GM23338 (cell line): ENCODE measurements around the gene SLC1A4. TPM values are rescaled to one million over a fixed set of nuclear protein-coding genes. Genes with fewer than 3 reads are reported as not detected.

Experiments used
- ATAC-seq: fragments of 200-7000 bp; cut with Tn5 transposase; 3 replicates; pipeline ENCODE4 v1.9.1; 2020
- DNase-seq: peaks from one replicate; pipeline ENCODE4 v3.0.0-alpha.2; 2015; ENCODE audit warnings: low spot score
- H2AFZ ChIP-seq: fragments of 200-600 bp; sonication (generic); 2 replicates; pipeline ENCODE4 v1.8.0; 2016; ENCODE audit warnings: antibody characterized with exemption, mild to moderate bottlenecking, moderate library complexity
- H3F3A ChIP-seq: fragments of 200-600 bp; sonication (generic); replicated peaks from 2 replicates; pipeline ENCODE4 v1.8.0; 2017; ENCODE audit warnings: antibody characterized with exemption, mixed run types, low read depth
- H3K27ac ChIP-seq: fragments of 200-600 bp; sonication (generic); 2 replicates; pipeline ENCODE4 v1.6.1; 2016; ENCODE audit warnings: low read depth
- H3K27me3 ChIP-seq: fragments of 200-600 bp; sonication (generic); 2 replicates; pipeline ENCODE4 v1.8.0; 2016; ENCODE audit warnings: mild to moderate bottlenecking, mixed run types, moderate library complexity; ENCODE audit not compliant: insufficient read depth
- H3K36me3 ChIP-seq: fragments of 200-600 bp; sonication (generic); 2 replicates; pipeline ENCODE4 v1.8.0; 2016; ENCODE audit warnings: mild to moderate bottlenecking; ENCODE audit not compliant: insufficient read depth
- H3K4me1 ChIP-seq: fragments of 200-600 bp; sonication (generic); 2 replicates; pipeline ENCODE4 v1.8.0; 2016; ENCODE audit warnings: mild to moderate bottlenecking, moderate library complexity; ENCODE audit not compliant: insufficient read depth
- H3K4me2 ChIP-seq: fragments of 200-600 bp; sonication (generic); 2 replicates; pipeline ENCODE4 v1.7.1; 2017; ENCODE audit warnings: mixed run types
- H3K4me3 ChIP-seq: fragments of 200-600 bp; sonication (generic); 2 replicates; pipeline ENCODE4 v1.6.1; 2016; ENCODE audit warnings: mixed run types
- H3K79me2 ChIP-seq: fragments of 200-600 bp; sonication (generic); replicated peaks from 2 replicates; pipeline ENCODE4 v1.8.0; 2017; ENCODE audit warnings: mild to moderate bottlenecking; ENCODE audit not compliant: insufficient read depth
- H3K9me2 ChIP-seq: fragments of 200-600 bp; sonication (generic); 2 replicates; pipeline ENCODE4 v1.8.0; 2017; ENCODE audit not compliant: insufficient read depth
- H4K20me1 ChIP-seq: fragments of 200-600 bp; sonication (generic); replicated peaks from 2 replicates; pipeline ENCODE4 v1.8.0; 2017; ENCODE audit warnings: mild to moderate bottlenecking; ENCODE audit not compliant: insufficient read depth
- H3K27ac Mint-ChIP-seq: 2 replicates; pipeline ENCODE4 v1.8.0; 2020; ENCODE audit warnings: inconsistent platforms, mild to moderate bottlenecking, moderate library complexity, mixed read lengths
- H3K27me3 Mint-ChIP-seq: 3 replicates; pipeline ENCODE4 v1.8.0; 2022; ENCODE audit warnings: low read depth, mild to moderate bottlenecking, moderate library complexity, mixed read lengths, inconsistent platforms; ENCODE audit not compliant: insufficient read depth, poor library complexity
- H3K36me3 Mint-ChIP-seq: 3 replicates; pipeline ENCODE4 v1.8.0; 2021; ENCODE audit warnings: low read depth, mild to moderate bottlenecking, inconsistent platforms, moderate library complexity, mixed read lengths
- H3K4me1 Mint-ChIP-seq: 3 replicates; pipeline ENCODE4 v1.8.0; 2020; ENCODE audit warnings: mild to moderate bottlenecking, inconsistent platforms, mixed read lengths
- H3K4me3 Mint-ChIP-seq: 3 replicates; pipeline ENCODE4 v1.8.0; 2021; ENCODE audit warnings: moderate library complexity, mild to moderate bottlenecking, inconsistent platforms, mixed read lengths
- H3K9me3 Mint-ChIP-seq: 3 replicates; pipeline ENCODE4 v1.8.0; 2020; ENCODE audit warnings: moderate library complexity, mild to moderate bottlenecking, inconsistent platforms, mixed read lengths
- CREB1 ChIP-seq: fragments of 250-450 bp; sonication (Bioruptor Pico); IDR thresholded peaks from 2 replicates; pipeline ENCODE4 v1.5.0; 2020; ENCODE audit warnings: low read depth, mild to moderate bottlenecking, moderate library complexity
- EZH2phosphoT487 ChIP-seq: fragments of 200-600 bp; sonication (generic); IDR thresholded peaks from one replicate; pipeline ENCODE4 v1.8.1; 2018; ENCODE audit warnings: antibody characterized with exemption; ENCODE audit not compliant: unreplicated experiment
- JUNB ChIP-seq: IDR thresholded peaks from one replicate; pipeline ENCODE4 v1.6.1; 2016; ENCODE audit warnings: antibody characterized with exemption; ENCODE audit not compliant: unreplicated experiment
- NANOG ChIP-seq: IDR thresholded peaks from 2 replicates; pipeline ENCODE4 v1.6.1; 2016; ENCODE audit warnings: antibody characterized with exemption, borderline replicate concordance
- STAT1 ChIP-seq: IDR thresholded peaks from one replicate; pipeline ENCODE4 v1.6.1; 2016; ENCODE audit warnings: antibody characterized with exemption; ENCODE audit not compliant: unreplicated experiment
- ZNF114 ChIP-seq: fragments of 250-450 bp; sonication (Bioruptor Pico); IDR thresholded peaks from 2 replicates; pipeline ENCODE4 v1.5.0; 2020; ENCODE audit warnings: mild to moderate bottlenecking, moderate library complexity
- ZNF331 ChIP-seq: fragments of 250-450 bp; sonication (Bioruptor Pico); IDR thresholded peaks from 2 replicates; pipeline ENCODE4 v1.5.0; 2020; ENCODE audit warnings: low read depth, mild to moderate bottlenecking, moderate library complexity
- polyA plus RNA-seq: library from polyadenylated mRNA; unstranded; fragments of >200 nt; fragmentation: Nextera tagmentation; extraction: Ambion mirVana; gene quantifications from 2 replicates; pipeline ENCODE4 v1.2.1, GENCODE V29; 2016
- total RNA-seq: library from RNA; depleted of rRNA; stranded (reverse); fragments of >200 nt; shearing (Covaris generic); gene quantifications from 2 replicates; pipeline ENCODE4 v1.2.3, GENCODE V29; 2014
- TF ChIP-seq, protein P1 (sequence below): IDR thresholded peaks from 2 replicates; pipeline ENCODE4 v1.6.1; 2016; ENCODE audit warnings: antibody characterized with exemption
- TF ChIP-seq, protein P2 (sequence below): fragments of 250-450 bp; sonication (Bioruptor Pico); IDR thresholded peaks from 2 replicates; pipeline ENCODE4 v1.5.0; 2020; ENCODE audit warnings: mild to moderate bottlenecking, moderate library complexity
- TF ChIP-seq, protein P3 (sequence below): IDR thresholded peaks from one replicate; pipeline ENCODE4 v1.6.1; 2018; ENCODE audit warnings: antibody characterized with exemption; ENCODE audit not compliant: unreplicated experiment

SLC1A4 gene
- total and polyA plus RNA-seq, 2 experiments from 2014 or later: 1.3 to 2.7 TPM

DNA sequence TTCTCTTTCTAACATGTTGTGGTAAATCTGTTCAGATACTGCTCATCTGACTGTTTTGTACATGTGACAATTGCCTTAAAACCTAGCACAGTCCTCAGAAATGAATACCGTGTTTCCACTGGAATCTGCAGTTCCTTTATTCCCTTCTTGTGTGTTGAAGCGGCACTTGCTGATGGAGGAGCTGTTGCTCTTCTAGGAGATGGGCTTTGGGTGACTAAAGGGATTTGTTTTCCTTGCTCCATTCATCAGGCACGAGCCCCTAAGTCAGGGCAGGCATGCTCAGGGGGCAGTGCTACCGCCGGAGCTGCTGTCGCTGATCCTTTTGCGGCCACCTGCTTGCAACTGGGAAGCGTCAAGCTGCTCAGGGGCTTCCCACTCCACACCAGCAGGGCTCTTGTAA is 34.5 kb downstream of the SLC1A4 start (continued):
- no peak for TF ChIP-seq NANOG
- TF ChIP-seq, protein P1, sequence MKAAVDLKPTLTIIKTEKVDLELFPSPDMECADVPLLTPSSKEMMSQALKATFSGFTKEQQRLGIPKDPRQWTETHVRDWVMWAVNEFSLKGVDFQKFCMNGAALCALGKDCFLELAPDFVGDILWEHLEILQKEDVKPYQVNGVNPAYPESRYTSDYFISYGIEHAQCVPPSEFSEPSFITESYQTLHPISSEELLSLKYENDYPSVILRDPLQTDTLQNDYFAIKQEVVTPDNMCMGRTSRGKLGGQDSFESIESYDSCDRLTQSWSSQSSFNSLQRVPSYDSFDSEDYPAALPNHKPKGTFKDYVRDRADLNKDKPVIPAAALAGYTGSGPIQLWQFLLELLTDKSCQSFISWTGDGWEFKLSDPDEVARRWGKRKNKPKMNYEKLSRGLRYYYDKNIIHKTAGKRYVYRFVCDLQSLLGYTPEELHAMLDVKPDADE: no peak

DNA sequence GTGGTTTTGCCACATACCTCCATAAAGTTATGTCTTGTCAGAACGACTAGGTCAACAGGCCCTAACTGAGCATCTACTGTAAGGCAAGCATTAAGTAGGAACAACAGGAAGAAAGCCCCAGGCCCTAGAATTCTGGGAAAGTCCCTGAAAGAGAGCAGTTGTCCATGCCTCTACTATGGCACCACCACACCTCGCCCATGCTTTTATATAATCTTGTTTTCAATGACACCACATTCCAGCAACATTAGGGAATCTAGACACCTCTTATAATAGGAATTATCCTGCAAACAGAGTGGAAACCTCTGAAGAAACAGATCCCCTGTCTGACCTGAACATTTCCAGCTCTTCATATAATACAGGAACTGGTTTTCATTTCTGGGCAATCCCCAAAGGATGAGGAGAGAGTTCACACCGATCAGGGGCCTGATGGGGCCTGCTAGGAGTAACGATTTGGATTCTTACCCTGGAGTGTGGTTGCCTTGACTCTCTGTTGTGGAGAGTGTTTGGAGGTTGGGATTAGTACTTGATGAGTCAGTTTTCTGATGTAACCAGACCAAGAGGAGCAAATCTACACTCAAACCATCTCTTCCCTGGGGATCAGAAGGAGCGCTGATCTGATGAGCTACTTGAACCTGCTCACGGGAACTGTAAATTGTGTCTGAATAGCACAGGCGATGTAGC is 35.1 kb downstream of the SLC1A4 start:
- Histone ChIP-seq H3K27ac (no peak overlapping the region), H3K9me2 (no peaks in the 10 kb centered on the region), H4K20me1 (peaks cover 4% of the 10 kb centered on the region; the same call in 1 of the 2 replicates), H3K27me3 (no peaks in the 10 kb centered on the region), H3K4me2 (no peak overlapping the region), H3F3A (no peaks in the 10 kb centered on the region), H3K4me3 (no peak overlapping the region), H3K4me1 (no peaks in the 10 kb centered on the region), H2AFZ (no peak overlapping the region), H3K36me3 (0 out of 2 replicates have a peak, but pooled peaks cover 2% of the 10 kb centered on the region), H3K79me2 (no peaks in the 10 kb centered on the region)
- DNase-seq (no peak), ATAC-seq (no peak)
- H3K4me1 Mint-ChIP-seq: no peaks in the 10 kb centered on the region
- no peak overlapping the region for H3K4me3 Mint-ChIP-seq
- no peaks in the 10 kb centered on the region for H3K27me3 Mint-ChIP-seq
- no peaks in the 10 kb centered on the region; the same call in 1 of the 3 replicates for H3K36me3 Mint-ChIP-seq
- H3K27ac Mint-ChIP-seq: no peak overlapping the region
- H3K9me3 Mint-ChIP-seq: no peaks in the 10 kb centered on the region
- TF ChIP-seq EZH2phosphoT487 (no peak), CREB1 (CRISPR knock-in tag) (no peak), JUNB (no peak), NANOG (no peak), STAT1 (no peak), ZNF331 (CRISPR knock-in tag) (no peak), ZNF114 (no peak)
- TF ChIP-seq, protein P1: no peak
- TF ChIP-seq, protein P2, sequence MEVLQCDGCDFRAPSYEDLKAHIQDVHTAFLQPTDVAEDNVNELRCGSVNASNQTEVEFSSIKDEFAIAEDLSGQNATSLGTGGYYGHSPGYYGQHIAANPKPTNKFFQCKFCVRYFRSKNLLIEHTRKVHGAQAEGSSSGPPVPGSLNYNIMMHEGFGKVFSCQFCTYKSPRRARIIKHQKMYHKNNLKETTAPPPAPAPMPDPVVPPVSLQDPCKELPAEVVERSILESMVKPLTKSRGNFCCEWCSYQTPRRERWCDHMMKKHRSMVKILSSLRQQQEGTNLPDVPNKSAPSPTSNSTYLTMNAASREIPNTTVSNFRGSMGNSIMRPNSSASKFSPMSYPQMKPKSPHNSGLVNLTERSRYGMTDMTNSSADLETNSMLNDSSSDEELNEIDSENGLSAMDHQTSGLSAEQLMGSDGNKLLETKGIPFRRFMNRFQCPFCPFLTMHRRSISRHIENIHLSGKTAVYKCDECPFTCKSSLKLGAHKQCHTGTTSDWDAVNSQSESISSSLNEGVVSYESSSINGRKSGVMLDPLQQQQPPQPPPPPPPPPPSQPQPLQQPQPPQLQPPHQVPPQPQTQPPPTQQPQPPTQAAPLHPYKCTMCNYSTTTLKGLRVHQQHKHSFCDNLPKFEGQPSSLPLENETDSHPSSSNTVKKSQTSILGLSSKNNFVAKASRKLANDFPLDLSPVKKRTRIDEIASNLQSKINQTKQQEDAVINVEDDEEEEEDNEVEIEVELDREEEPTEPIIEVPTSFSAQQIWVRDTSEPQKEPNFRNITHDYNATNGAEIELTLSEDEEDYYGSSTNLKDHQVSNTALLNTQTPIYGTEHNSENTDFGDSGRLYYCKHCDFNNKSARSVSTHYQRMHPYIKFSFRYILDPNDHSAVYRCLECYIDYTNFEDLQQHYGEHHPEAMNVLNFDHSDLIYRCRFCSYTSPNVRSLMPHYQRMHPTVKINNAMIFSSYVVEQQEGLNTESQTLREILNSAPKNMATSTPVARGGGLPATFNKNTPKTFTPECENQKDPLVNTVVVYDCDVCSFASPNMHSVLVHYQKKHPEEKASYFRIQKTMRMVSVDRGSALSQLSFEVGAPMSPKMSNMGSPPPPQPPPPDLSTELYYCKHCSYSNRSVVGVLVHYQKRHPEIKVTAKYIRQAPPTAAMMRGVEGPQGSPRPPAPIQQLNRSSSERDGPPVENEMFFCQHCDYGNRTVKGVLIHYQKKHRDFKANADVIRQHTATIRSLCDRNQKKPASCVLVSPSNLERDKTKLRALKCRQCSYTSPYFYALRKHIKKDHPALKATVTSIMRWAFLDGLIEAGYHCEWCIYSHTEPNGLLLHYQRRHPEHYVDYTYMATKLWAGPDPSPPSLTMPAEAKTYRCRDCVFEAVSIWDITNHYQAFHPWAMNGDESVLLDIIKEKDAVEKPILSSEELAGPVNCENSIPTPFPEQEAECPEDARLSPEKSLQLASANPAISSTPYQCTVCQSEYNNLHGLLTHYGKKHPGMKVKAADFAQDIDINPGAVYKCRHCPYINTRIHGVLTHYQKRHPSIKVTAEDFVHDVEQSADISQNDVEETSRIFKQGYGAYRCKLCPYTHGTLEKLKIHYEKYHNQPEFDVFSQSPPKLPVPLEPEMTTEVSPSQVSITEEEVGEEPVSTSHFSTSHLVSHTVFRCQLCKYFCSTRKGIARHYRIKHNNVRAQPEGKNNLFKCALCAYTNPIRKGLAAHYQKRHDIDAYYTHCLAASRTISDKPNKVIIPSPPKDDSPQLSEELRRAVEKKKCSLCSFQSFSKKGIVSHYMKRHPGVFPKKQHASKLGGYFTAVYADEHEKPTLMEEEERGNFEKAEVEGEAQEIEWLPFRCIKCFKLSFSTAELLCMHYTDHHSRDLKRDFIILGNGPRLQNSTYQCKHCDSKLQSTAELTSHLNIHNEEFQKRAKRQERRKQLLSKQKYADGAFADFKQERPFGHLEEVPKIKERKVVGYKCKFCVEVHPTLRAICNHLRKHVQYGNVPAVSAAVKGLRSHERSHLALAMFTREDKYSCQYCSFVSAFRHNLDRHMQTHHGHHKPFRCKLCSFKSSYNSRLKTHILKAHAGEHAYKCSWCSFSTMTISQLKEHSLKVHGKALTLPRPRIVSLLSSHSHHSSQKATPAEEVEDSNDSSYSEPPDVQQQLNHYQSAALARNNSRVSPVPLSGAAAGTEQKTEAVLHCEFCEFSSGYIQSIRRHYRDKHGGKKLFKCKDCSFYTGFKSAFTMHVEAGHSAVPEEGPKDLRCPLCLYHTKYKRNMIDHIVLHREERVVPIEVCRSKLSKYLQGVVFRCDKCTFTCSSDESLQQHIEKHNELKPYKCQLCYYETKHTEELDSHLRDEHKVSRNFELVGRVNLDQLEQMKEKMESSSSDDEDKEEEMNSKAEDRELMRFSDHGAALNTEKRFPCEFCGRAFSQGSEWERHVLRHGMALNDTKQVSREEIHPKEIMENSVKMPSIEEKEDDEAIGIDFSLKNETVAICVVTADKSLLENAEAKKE: no peak
- TF ChIP-seq, protein P3, sequence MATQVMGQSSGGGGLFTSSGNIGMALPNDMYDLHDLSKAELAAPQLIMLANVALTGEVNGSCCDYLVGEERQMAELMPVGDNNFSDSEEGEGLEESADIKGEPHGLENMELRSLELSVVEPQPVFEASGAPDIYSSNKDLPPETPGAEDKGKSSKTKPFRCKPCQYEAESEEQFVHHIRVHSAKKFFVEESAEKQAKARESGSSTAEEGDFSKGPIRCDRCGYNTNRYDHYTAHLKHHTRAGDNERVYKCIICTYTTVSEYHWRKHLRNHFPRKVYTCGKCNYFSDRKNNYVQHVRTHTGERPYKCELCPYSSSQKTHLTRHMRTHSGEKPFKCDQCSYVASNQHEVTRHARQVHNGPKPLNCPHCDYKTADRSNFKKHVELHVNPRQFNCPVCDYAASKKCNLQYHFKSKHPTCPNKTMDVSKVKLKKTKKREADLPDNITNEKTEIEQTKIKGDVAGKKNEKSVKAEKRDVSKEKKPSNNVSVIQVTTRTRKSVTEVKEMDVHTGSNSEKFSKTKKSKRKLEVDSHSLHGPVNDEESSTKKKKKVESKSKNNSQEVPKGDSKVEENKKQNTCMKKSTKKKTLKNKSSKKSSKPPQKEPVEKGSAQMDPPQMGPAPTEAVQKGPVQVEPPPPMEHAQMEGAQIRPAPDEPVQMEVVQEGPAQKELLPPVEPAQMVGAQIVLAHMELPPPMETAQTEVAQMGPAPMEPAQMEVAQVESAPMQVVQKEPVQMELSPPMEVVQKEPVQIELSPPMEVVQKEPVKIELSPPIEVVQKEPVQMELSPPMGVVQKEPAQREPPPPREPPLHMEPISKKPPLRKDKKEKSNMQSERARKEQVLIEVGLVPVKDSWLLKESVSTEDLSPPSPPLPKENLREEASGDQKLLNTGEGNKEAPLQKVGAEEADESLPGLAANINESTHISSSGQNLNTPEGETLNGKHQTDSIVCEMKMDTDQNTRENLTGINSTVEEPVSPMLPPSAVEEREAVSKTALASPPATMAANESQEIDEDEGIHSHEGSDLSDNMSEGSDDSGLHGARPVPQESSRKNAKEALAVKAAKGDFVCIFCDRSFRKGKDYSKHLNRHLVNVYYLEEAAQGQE: no peak
